NOMO-1 (cell line): ENCODE results near the gene NRIP1.

Experiments used
- DNase-seq, 2 experiments: peaks; one replicate each; lab custom pipeline; 2025; ENCODE audit not compliant: unreplicated experiment in 2 of 2; lab: John Stamatoyannopoulos, UW

NRIP1 gene, protein sequence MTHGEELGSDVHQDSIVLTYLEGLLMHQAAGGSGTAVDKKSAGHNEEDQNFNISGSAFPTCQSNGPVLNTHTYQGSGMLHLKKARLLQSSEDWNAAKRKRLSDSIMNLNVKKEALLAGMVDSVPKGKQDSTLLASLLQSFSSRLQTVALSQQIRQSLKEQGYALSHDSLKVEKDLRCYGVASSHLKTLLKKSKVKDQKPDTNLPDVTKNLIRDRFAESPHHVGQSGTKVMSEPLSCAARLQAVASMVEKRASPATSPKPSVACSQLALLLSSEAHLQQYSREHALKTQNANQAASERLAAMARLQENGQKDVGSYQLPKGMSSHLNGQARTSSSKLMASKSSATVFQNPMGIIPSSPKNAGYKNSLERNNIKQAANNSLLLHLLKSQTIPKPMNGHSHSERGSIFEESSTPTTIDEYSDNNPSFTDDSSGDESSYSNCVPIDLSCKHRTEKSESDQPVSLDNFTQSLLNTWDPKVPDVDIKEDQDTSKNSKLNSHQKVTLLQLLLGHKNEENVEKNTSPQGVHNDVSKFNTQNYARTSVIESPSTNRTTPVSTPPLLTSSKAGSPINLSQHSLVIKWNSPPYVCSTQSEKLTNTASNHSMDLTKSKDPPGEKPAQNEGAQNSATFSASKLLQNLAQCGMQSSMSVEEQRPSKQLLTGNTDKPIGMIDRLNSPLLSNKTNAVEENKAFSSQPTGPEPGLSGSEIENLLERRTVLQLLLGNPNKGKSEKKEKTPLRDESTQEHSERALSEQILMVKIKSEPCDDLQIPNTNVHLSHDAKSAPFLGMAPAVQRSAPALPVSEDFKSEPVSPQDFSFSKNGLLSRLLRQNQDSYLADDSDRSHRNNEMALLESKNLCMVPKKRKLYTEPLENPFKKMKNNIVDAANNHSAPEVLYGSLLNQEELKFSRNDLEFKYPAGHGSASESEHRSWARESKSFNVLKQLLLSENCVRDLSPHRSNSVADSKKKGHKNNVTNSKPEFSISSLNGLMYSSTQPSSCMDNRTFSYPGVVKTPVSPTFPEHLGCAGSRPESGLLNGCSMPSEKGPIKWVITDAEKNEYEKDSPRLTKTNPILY (N-terminal part only)

GRCh38 chr21:15064576-15065391 lies at the start of gene NRIP1:
NRIP1 (minus strand) TSS chr21:15065000; CDS start chr21:14968192, 96,808 bp downstream.
- peak; percentile 82 to 94 for DNase-seq

- no peak for DNase-seq
Measured at GRCh38 chr21:15112858-15113257, 48.1 kb upstream of the NRIP1 start.

- no peak for DNase-seq
Measured at GRCh38 chr21:15108801-15109200, 44.0 kb upstream of the NRIP1 start.

- no peak for DNase-seq
Measured at GRCh38 chr21:15104470-15104869, 39.7 kb upstream of the NRIP1 start.

- DNase-seq, result no peak
Measured at GRCh38 chr21:15098908-15099307, 34.1 kb upstream of the NRIP1 start.

DNA sequence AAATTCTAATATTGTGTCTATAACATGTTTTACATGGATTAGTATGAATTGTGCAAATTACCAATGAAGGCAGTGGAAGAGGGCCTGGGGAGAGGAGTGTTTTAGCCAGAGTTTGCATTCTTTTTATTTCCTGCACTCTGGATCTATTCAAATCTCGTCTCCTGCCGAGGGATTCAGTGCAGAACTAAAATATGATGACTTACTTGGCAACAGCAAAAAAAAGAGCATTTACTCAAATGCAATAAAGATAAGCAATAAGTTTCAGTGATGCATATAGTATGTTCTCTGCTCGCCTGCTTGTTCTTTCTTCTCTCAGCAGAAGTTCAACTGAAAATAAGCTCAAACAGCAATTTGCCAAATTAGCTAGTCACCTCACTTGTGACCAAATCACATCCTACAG lies 33.4 kb upstream of the NRIP1 start:
- DNase-seq, result no peak

- DNase-seq, result no peak
Measured at GRCh38 chr21:15097580-15097979, 32.8 kb upstream of the NRIP1 start.

GRCh38 chr21:15096146-15096545 lies 31.3 kb upstream of the NRIP1 start:
- DNase-seq, result no peak

DNA sequence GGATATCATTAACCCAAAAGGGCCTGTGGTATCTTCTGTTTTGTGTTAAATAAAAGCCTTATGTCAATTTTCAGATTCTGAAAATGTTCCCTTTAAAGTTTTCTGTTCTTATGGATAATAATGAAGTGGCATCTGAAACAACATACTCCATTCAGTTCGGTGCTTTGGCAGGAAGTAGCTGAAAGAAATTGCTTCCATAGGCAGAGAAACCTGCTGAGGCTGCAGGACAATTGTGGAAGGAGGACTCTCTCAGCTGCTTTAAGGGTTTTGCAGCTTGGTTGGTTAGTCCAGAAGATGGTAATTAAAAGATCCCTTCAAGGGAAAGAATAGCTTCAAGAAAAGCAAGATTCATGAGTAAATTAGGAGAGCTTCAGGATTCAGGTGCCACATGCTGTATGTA lies 30.5 kb upstream of the NRIP1 start:
- no peak for DNase-seq

GRCh38 chr21:15094706-15095105 lies 29.9 kb upstream of the NRIP1 start:
- no peak for DNase-seq

GRCh38 chr21:15093216-15093615 lies 28.4 kb upstream of the NRIP1 start:
- no peak for DNase-seq

DNA sequence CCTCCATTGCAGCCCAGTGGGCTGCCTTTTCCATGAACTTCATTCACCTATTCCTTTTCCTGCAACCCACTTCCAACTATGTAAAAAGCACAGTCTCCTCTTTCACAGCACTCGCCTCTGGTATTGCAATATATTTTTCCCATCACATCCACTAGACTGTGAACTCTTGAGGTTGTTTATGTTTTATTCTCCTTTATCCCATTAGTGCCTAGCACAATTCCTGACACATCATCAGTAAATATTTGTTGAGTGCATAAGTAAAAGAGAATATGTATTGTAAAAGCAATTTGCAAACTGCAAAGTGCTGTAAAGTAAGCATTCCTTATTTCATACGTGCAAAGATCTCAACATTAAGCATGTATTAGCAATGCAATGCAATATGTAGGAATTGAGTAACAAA lies 27.9 kb upstream of the NRIP1 start:
- DNase-seq, result no peak

- DNase-seq, result no peak
Measured at GRCh38 chr21:15090390-15090789, 25.6 kb upstream of the NRIP1 start.

GRCh38 chr21:15088488-15088887 lies 23.7 kb upstream of the NRIP1 start:
- no peak for DNase-seq

DNA sequence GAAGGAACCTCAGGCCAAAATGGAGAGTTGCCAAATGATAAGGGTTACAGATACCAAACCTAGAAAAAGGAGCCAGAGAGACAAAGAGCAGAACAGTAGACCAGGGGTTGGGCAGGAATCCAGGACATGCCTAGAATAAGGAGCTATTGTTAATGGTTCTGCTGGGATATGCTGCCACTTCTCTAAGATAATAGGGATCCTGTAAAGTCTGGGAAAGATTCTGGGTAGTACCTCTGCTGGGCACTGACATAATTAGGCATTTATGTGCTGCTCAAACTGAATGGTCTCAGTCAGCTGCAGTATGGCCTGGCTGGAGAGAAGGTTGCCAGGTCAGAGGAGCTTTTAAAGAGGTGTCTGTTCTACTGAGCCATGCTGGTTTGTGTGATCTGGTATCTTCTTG lies 19.9 kb upstream of the NRIP1 start:
- no peak for DNase-seq

DNA sequence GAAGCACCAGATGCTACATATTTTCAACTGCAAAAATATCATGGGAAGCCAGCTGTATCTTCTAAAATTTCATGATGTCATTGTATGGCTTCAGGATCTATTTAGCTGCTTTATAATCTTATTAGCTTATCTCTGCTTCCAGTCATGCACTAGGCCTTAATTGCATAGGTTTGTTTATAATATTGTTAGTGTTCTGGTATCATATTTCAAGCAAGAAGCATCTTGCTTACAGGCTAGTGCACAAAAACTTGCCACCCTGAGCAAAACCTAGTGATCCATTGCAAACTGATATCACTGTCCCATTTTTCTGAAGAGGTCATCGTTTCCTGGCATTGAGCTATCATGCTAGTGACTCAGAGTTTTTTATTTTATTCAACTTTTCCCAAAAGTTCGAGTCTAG lies 15.7 kb upstream of the NRIP1 start:
- no peak for DNase-seq

DNA sequence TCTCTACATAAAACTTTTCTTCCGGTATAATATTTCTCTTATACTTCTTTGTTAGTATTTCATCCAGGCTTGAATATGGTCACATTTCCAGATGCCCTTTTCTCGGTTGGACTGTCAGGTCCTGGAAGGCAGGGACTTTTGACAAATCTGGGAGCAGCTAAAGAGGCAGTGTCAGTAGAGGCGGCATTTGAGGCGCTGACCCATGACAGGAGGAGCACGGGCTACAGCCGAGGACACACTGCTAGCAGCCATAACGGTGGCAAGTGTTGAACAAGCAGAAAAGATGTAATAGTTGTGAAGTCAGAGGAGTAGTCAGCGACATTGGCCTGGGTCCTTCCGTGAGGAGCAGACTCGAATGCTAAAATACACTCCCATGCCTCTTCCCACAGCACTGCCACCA lies 14.5 kb upstream of the NRIP1 start:
- DNase-seq, result no peak

DNA sequence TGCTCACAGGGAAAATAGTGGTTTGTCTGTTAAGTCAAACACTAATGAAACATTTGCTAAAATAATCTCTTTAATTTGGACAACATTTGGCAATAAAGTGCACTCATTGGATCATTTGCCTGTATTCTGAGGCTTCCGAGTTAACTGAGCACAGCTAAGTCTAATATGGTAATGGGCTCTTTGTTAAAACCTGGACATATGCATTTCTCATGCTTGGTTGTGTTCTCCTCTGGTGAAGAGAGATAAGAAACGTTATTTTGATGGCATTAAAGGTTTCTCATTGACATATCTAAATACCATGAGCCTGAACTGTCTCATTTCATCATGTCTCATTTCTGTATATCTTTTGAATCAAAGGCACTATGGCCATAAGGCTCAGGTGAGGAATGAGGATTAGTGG lies 13.4 kb upstream of the NRIP1 start:
- no peak for DNase-seq

DNA sequence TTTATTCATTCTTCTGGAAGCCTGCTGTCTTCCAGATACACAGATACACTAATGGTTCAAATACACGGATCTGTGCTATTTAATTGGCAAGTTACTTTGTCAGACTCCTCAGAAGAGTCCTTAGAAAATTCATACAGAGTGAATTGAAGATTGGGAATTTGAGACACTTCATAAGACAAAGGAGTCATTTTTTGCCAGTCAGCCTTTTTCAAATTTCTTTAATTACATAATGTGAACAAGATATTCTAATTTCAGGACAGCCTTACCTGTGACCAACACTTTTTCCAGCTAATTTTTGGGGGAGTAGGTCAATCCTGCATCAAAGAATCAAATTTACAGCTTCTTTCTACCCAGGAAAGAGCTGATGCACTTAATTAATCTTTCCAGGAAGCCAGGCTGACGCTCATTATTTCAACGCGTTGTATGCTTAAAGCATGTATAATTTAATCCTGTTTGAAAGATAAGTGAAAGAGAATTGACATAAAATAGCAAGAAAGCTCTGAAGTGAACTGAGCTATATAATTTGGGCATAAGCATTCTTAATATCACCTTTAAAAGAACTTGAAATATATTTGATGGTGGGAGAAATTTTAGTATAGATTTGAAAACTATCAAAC lies 12.8 kb upstream of the NRIP1 start:
- DNase-seq, result no peak

GRCh38 chr21:15076730-15077129 lies 11.9 kb upstream of the NRIP1 start:
- no peak for DNase-seq
